Calu3 (cell line): Measurements from ENCODE around the gene LARGE1. TPM values are rescaled to one million over a fixed set of nuclear protein-coding genes. Genes with fewer than 3 reads are reported as not detected.

ENCODE experiments used
- BruUV-seq: library from RNA; stranded (reverse); fragments of 400-500 nt; replicated peaks from 2 replicates; lab custom pipeline; 2021; lab: Mats Ljungman, UMichigan
- CTCF ChIA-PET: fragments of 300-600 bp; sonication (Branson Sonifier 250); formaldehyde crosslinking; loops from one replicate; lab custom pipeline; 2022; ENCODE audit warnings: antibody characterized with exemption; lab: Charles Lee
- DNase-seq: peaks from one replicate; pipeline ENCODE4 v3.0.0; 2022
- H3K27ac Mint-ChIP-seq: one replicate; pipeline ENCODE4 v1.8.0; 2022; ENCODE audit warnings: mixed read lengths; ENCODE audit not compliant: unreplicated experiment
- H3K27me3 Mint-ChIP-seq: one replicate; pipeline ENCODE4 v1.8.0; 2022; ENCODE audit warnings: mixed read lengths; ENCODE audit not compliant: unreplicated experiment
- H3K36me3 Mint-ChIP-seq: one replicate; pipeline ENCODE4 v1.8.0; 2022; ENCODE audit warnings: mild to moderate bottlenecking, moderate library complexity, mixed read lengths; ENCODE audit not compliant: insufficient read depth, unreplicated experiment
- H3K4me1 Mint-ChIP-seq: one replicate; pipeline ENCODE4 v1.8.0; 2022; ENCODE audit warnings: mild to moderate bottlenecking, low read depth, mixed read lengths; ENCODE audit not compliant: unreplicated experiment
- H3K4me3 Mint-ChIP-seq: one replicate; pipeline ENCODE4 v1.8.0; 2022; ENCODE audit warnings: mild to moderate bottlenecking, low read depth, moderate library complexity, mixed read lengths; ENCODE audit not compliant: unreplicated experiment
- H3K9me3 Mint-ChIP-seq: one replicate; pipeline ENCODE4 v1.8.0; 2022; ENCODE audit warnings: low read depth, mixed read lengths; ENCODE audit not compliant: unreplicated experiment
- CTCF ChIP-seq: fragments of 200-600 bp; IDR thresholded peaks from one replicate; pipeline ENCODE4 v1.8.0; 2022; ENCODE audit warnings: antibody characterized with exemption; ENCODE audit not compliant: unreplicated experiment
- intact Hi-C: fragments of 100-400 bp; cut with micrococcal nuclease; formaldehyde crosslinking; loops from one replicate; pipeline ENCODE4 v1.10.0; 2022; ENCODE audit not compliant: unreplicated experiment
- total RNA-seq: library from RNA; stranded (reverse); gene quantifications from 2 replicates; pipeline ENCODE4 v1.2.3, GENCODE V29; 2022

Gene LARGE1
- total RNA-seq, 1 experiment from 2014 or later: 11.6 TPM

- no peak for TF ChIP-seq CTCF
- Mint-ChIP-seq H3K9me3 (no peaks in the 10 kb centered on the region), H3K27me3 (no peaks in the 10 kb centered on the region), H3K4me3 (no peak overlapping the region), H3K4me1 (no peaks in the 10 kb centered on the region), H3K27ac (no peak overlapping the region), H3K36me3 (no peaks in the 10 kb centered on the region)
- intact Hi-C loops: no loop called here
- no peak for DNase-seq
- CTCF ChIA-PET: no interaction called here
- no TSS peak for BruUV-seq
Measured at GRCh38 chr22:33418484-33418883, 501.8 kb downstream of the LARGE1 start.

GRCh38 chr22:33415401-33415800 is 504.9 kb downstream of the LARGE1 start:
- Mint-ChIP-seq H3K36me3 (no peaks in the 10 kb centered on the region), H3K9me3 (no peaks in the 10 kb centered on the region)

GRCh38 chr22:33409079-33409478 is 511.2 kb downstream of the LARGE1 start:
- BruUV-seq: no TSS peak
- CTCF ChIA-PET: no interaction called here
- no peak for DNase-seq
- intact Hi-C loops: no loop called here
- Mint-ChIP-seq H3K27ac (no peak overlapping the region), H3K4me1 (no peaks in the 10 kb centered on the region), H3K9me3 (peaks cover 2% of the 10 kb centered on the region), H3K4me3 (no peak overlapping the region), H3K36me3 (no peaks in the 10 kb centered on the region), H3K27me3 (no peaks in the 10 kb centered on the region)
- TF ChIP-seq CTCF: no peak

More at GRCh38 chr22:33415401-33415800, 504.9 kb downstream of the LARGE1 start:
- intact Hi-C loops: no loop called here
- H3K4me3 Mint-ChIP-seq: no peak overlapping the region
- no peaks in the 10 kb centered on the region for H3K27me3 Mint-ChIP-seq
- H3K27ac Mint-ChIP-seq: no peak overlapping the region
- CTCF ChIA-PET: no interaction called here
- no TSS peak for BruUV-seq
- no peak for TF ChIP-seq CTCF
- H3K4me1 Mint-ChIP-seq: no peaks in the 10 kb centered on the region
- DNase-seq: no peak

- BruUV-seq: no TSS peak
- intact Hi-C loops: no loop called here
- Mint-ChIP-seq H3K36me3 (no peaks in the 10 kb centered on the region), H3K27me3 (no peaks in the 10 kb centered on the region), H3K4me1 (no peaks in the 10 kb centered on the region), H3K9me3 (peaks cover 2% of the 10 kb centered on the region), H3K27ac (no peak overlapping the region), H3K4me3 (no peak overlapping the region)
- CTCF ChIA-PET: no interaction called here
- no peak for TF ChIP-seq CTCF
- no peak for DNase-seq
Measured at GRCh38 chr22:33405194-33405593, 515.1 kb downstream of the LARGE1 start.
